CD4-positive, alpha-beta T cell (primary cell): ENCODE data around the gene ATP4B. TPM values are rescaled to one million over a fixed set of nuclear protein-coding genes. Genes with fewer than 3 reads are reported as not detected.

Experiments used
- ATAC-seq: fragments of 200-7000 bp; cut with Tn5 transposase; one replicate; pipeline ENCODE4 v1.10.0; 2022; ENCODE audit warnings: mild to moderate bottlenecking; ENCODE audit not compliant: poor library complexity
- CTCF ChIA-PET: fragments of 350-600 bp; sonication (Branson Sonifier 250); formaldehyde crosslinking; loops from one replicate; lab custom pipeline; 2021; ENCODE audit warnings: antibody characterized with exemption, inconsistent platforms; lab: Charles Lee
- POLR2A ChIA-PET: fragments of 350-600 bp; sonication (Branson Sonifier 250); formaldehyde crosslinking; loops from one replicate; lab custom pipeline; 2021; ENCODE audit warnings: antibody characterized with exemption, inconsistent platforms; lab: Charles Lee
- DNase-seq, 14 experiments: peaks; one replicate each; pipeline ENCODE4 v3.0.0-alpha.2; 2013 to 2020; ENCODE audit warnings: mixed read lengths in 2 of 14
- H3K27ac ChIP-seq, 2 donors: one replicate each; pipeline versions ENCODE4 v1.5.1 to v1.7.0; 2013; ENCODE audit warnings: low read length in 2 of 2, low read depth in 1 of 2, mild to moderate bottlenecking in 1 of 2
- H3K27me3 ChIP-seq, 2 experiments: 1 replicate in 1 of 2; 2 replicates in 1 of 2; pipeline versions ENCODE4 v1.6.1 to v1.7.0; 2013; ENCODE audit warnings: low read length in 2 of 2, control low read depth in 1 of 2, mild to moderate bottlenecking in 1 of 2, moderate library complexity in 1 of 2; ENCODE audit not compliant: insufficient read depth in 2 of 2, control insufficient read depth in 1 of 2
- H3K36me3 ChIP-seq: one replicate; pipeline ENCODE4 v1.6.1; 2013; ENCODE audit warnings: low read length, control low read depth; ENCODE audit not compliant: insufficient read depth
- H3K4me1 ChIP-seq: one replicate; pipeline ENCODE4 v1.6.1; 2013; ENCODE audit warnings: low read length, control low read depth; ENCODE audit not compliant: insufficient read depth
- H3K4me3 ChIP-seq: one replicate; pipeline ENCODE4 v1.5.1; 2013; ENCODE audit warnings: mild to moderate bottlenecking, low read length, moderate library complexity
- H3K9me3 ChIP-seq, 2 experiments: 1 replicate in 1 of 2; 2 replicates in 1 of 2; pipeline versions ENCODE4 v1.6.1 to v1.7.0; 2013; ENCODE audit warnings: low read length in 2 of 2, mild to moderate bottlenecking in 2 of 2, control low read depth in 1 of 2, moderate library complexity in 1 of 2; ENCODE audit not compliant: control insufficient read depth in 1 of 2, insufficient read depth in 1 of 2
- H3K27ac Mint-ChIP-seq: one replicate; pipeline ENCODE4 v1.8.0; 2020; ENCODE audit warnings: mixed read lengths
- H3K27me3 Mint-ChIP-seq: one replicate; pipeline ENCODE4 v1.8.0; 2021; ENCODE audit warnings: mixed read lengths
- H3K36me3 Mint-ChIP-seq: one replicate; pipeline ENCODE4 v1.8.0; 2021; ENCODE audit warnings: low read depth, mixed read lengths
- H3K4me1 Mint-ChIP-seq: one replicate; pipeline ENCODE4 v1.8.0; 2021; ENCODE audit warnings: low read depth, mixed read lengths
- H3K4me3 Mint-ChIP-seq: one replicate; pipeline ENCODE4 v1.8.0; 2020; ENCODE audit warnings: mild to moderate bottlenecking, mixed read lengths
- H3K9me3 Mint-ChIP-seq: one replicate; pipeline ENCODE4 v1.8.0; 2020; ENCODE audit warnings: mixed read lengths
- CTCF ChIP-seq: fragments of 200-600 bp; IDR thresholded peaks from one replicate; pipeline ENCODE4 v1.8.0; 2022; ENCODE audit warnings: antibody characterized with exemption, mild to moderate bottlenecking
- intact Hi-C, 2 experiments: fragments of 100-400 bp; cut with DNase I in 1 of 2; cut with micrococcal nuclease in 1 of 2; formaldehyde crosslinking; loops; one replicate each; pipeline versions ENCODE4 v1.15.1 to v1.9.0; 2023 to 2025; cut with DNase I, micrococcal nuclease
- total RNA-seq, 174 experiments: library from RNA in 2 of 174; stranded (reverse) in 2 of 174; gene quantifications; one replicate each; pipeline ENCODE4 v1.2.3 and lab custom pipeline; 2021 to 2026

Gene ATP4B
- total RNA-seq, 2 experiments from 2014 or later: not detected

DNA sequence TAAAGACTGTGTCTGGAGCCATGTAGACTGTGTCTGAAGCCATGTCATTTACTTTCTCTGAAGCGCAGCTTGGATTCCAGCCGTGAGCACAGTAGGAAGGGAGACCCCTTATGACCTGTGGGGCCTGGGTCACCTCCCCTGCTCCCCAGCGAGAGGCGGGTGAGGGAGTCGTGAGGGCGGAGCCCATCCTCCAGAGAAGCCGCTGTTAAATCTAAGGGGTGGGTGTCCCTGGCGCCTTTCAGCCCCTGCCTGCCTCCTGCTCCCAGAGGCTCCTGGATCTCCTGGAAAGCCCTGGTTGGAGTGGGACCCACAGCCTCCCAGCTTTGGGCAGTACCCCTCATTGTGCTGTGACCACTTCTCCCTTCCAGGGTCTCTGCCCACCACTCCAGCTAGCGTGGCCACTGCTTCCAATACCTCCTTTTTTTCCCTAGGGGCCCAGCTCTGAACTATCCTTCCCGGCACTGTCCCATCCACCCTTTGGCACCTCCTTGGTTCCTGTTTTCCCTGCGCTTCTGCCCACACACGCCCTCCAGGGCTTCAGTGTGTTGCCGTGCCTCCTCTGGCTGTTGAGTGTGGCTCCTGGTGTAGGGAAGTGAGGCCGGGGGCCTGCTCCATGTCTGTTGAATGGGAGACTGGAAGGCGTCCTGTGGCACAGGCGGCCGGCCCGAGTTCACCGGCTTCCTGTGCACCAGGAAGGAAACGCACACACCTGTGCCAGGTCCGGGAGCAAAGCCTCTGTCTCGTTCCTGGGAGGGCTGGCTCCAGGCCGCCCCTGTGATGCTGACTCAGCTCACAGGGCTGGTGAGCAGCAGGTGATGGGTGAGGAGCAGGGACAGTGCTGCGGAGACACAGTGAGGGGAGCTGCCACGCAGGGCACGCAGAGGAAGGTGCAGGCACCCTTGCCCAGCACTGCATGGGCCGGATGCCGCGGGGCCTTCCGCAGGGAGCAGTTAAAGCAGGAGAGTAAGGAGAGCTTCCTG is 29.4 kb downstream of the ATP4B start:
- no peak overlapping the region for H3K27ac ChIP-seq
- H3K9me3 ChIP-seq: peaks cover 0 to 1% of the 10 kb centered on the region in 2 experiments
- H3K4me1 ChIP-seq: peaks cover 7% of the 10 kb centered on the region
- H3K27me3 ChIP-seq: no peaks in the 10 kb centered on the region
- peak overlapping the region; percentile 56 for H3K27ac Mint-ChIP-seq
- peaks cover 41% of the 10 kb centered on the region for H3K36me3 ChIP-seq
- TF ChIP-seq CTCF: no peak
- ATAC-seq: no peak
- no peaks in the 10 kb centered on the region for H3K27me3 Mint-ChIP-seq
- intact Hi-C loops: no loop called here
- H3K36me3 Mint-ChIP-seq: peaks cover 44% of the 10 kb centered on the region
- H3K9me3 Mint-ChIP-seq: no peaks in the 10 kb centered on the region
- peak in 1 of 14 experiments; percentile 21 for DNase-seq
- ChIA-PET CTCF (no interaction called here), POLR2A (no interaction called here)
- no peak overlapping the region for H3K4me3 Mint-ChIP-seq
- H3K4me3 ChIP-seq: no peak overlapping the region
- peaks cover 16% of the 10 kb centered on the region for H3K4me1 Mint-ChIP-seq

DNA sequence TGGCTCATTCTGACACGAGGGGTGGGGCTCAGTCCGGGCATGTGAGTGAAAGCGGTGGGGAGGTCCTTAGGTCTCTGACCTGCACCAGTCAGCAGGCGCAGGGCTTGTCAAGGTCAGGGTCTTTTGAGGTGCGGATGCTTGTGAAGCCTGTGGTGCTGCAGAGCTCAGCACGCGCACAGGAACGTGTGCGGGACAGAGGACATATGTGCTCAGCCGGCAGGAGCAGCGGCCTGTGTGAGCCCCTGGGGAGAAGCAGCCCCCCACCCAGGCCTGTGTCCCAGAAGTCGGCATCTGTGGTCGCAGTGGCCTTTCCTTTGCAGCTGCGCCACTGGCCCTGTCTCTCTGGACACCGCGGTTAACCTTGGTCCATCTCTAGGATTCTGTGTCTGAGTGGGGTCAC is 30.9 kb downstream of the ATP4B start:
- H3K9me3 ChIP-seq: peaks cover 0 to 5% of the 10 kb centered on the region in 2 experiments
- no peak for ATAC-seq
- no peaks in the 10 kb centered on the region for H3K27me3 Mint-ChIP-seq

More for the DNA sequence above, 30.9 kb downstream of the ATP4B start:
- intact Hi-C loops: no loop called here
- Mint-ChIP-seq H3K4me1 (peaks cover 6% of the 10 kb centered on the region), H3K27ac (no peak overlapping the region), H3K36me3 (peaks cover 37% of the 10 kb centered on the region), H3K4me3 (no peak overlapping the region), H3K9me3 (no peaks in the 10 kb centered on the region)
- no peak overlapping the region for H3K4me3 ChIP-seq
- peaks cover 5% of the 10 kb centered on the region for H3K4me1 ChIP-seq
- CTCF ChIA-PET: no interaction called here
- POLR2A ChIA-PET: no interaction called here
- H3K27me3 ChIP-seq: no peaks in the 10 kb centered on the region
- TF ChIP-seq CTCF: no peak
- no peak overlapping the region for H3K27ac ChIP-seq
- peak in 1 of 14 experiments; percentile 23 for DNase-seq
- H3K36me3 ChIP-seq: peaks cover 34% of the 10 kb centered on the region
